H9 (cell line): ENCODE results near the gene SYT17. TPM values are rescaled to one million over a fixed set of nuclear protein-coding genes. Genes with fewer than 3 reads are reported as not detected.

Source experiments
- DNase-seq: peaks from one replicate; pipeline ENCODE4 v3.0.0-alpha.2; 2017
- H2AFZ ChIP-seq: one replicate; pipeline ENCODE4 v1.6.1; 2013; ENCODE audit warnings: mild to moderate bottlenecking, low read length, control low read depth, moderate library complexity
- H2AK5ac ChIP-seq: 2 replicates; pipeline ENCODE4 v1.6.1; 2013; ENCODE audit warnings: low read length, control low read depth, mixed read lengths; ENCODE audit not compliant: insufficient read length
- H2BK120ac ChIP-seq: one replicate; pipeline ENCODE4 v1.6.1; 2013; ENCODE audit warnings: low read depth, mild to moderate bottlenecking, low read length, control low read depth, inconsistent platforms; ENCODE audit not compliant: poor library complexity, severe bottlenecking
- H2BK12ac ChIP-seq: 2 replicates; pipeline ENCODE4 v1.6.1; 2013; ENCODE audit warnings: low read length, control low read depth, mixed read lengths, low read depth; ENCODE audit not compliant: insufficient read length
- H2BK15ac ChIP-seq: 2 replicates; pipeline ENCODE4 v1.6.1; 2013; ENCODE audit warnings: low read depth, low read length, control low read depth
- H2BK20ac ChIP-seq: one replicate; pipeline ENCODE4 v1.6.1; 2013; ENCODE audit warnings: low read depth, mild to moderate bottlenecking, low read length, control low read depth, inconsistent platforms; ENCODE audit not compliant: poor library complexity, severe bottlenecking
- H2BK5ac ChIP-seq: 2 replicates; pipeline ENCODE4 v1.6.1; 2013; ENCODE audit warnings: low read length, control low read depth, mixed read lengths; ENCODE audit not compliant: insufficient read length
- H3K14ac ChIP-seq: 2 replicates; pipeline ENCODE4 v1.6.1; 2013; ENCODE audit warnings: low read length, control low read depth; ENCODE audit not compliant: insufficient read depth
- H3K18ac ChIP-seq: 2 replicates; pipeline ENCODE4 v1.6.1; 2013; ENCODE audit warnings: low read depth, mild to moderate bottlenecking, mixed read lengths, low read length, control low read depth; ENCODE audit not compliant: insufficient read length
- H3K23ac ChIP-seq: 2 replicates; pipeline ENCODE4 v1.6.1; 2013; ENCODE audit warnings: low read length, control low read depth, mixed read lengths, low read depth; ENCODE audit not compliant: insufficient read length
- H3K23me2 ChIP-seq: 2 replicates; pipeline ENCODE4 v1.6.1; 2013; ENCODE audit warnings: low read depth, mild to moderate bottlenecking, mixed read lengths, low read length, control low read depth; ENCODE audit not compliant: insufficient read length, poor library complexity, severe bottlenecking
- H3K27ac ChIP-seq: 2 replicates; pipeline ENCODE4 v1.5.1; 2013; ENCODE audit warnings: low read length, control low read depth, mixed read lengths, low read depth; ENCODE audit not compliant: insufficient read length
- H3K27me3 ChIP-seq: 2 replicates; pipeline ENCODE4 v1.6.1; 2013; ENCODE audit warnings: low read length, control low read depth, inconsistent platforms; ENCODE audit not compliant: insufficient read depth
- H3K4ac ChIP-seq: 2 replicates; pipeline ENCODE4 v1.6.1; 2013; ENCODE audit warnings: low read depth, mild to moderate bottlenecking, control low read depth, inconsistent platforms, low read length, moderate library complexity
- H3K4me1 ChIP-seq: 2 replicates; pipeline ENCODE4 v1.6.1; 2013; ENCODE audit warnings: low read length, control low read depth, inconsistent platforms; ENCODE audit not compliant: insufficient read depth
- H3K4me2 ChIP-seq: 2 replicates; pipeline ENCODE4 v1.6.1; 2013; ENCODE audit warnings: low read length, control low read depth, mixed read lengths; ENCODE audit not compliant: insufficient read length, insufficient read depth
- H3K56ac ChIP-seq: 2 replicates; pipeline ENCODE4 v1.6.1; 2013; ENCODE audit warnings: low read depth, mild to moderate bottlenecking, mixed read lengths, low read length, control low read depth; ENCODE audit not compliant: insufficient read length
- H3K79me1 ChIP-seq: 2 replicates; pipeline ENCODE4 v1.6.1; 2013; ENCODE audit warnings: low read depth, mild to moderate bottlenecking, moderate library complexity, low read length, control low read depth, inconsistent platforms; ENCODE audit not compliant: insufficient read depth, poor library complexity, severe bottlenecking
- H3K79me2 ChIP-seq: 2 replicates; pipeline ENCODE4 v1.6.1; 2013; ENCODE audit warnings: low read length, control low read depth, inconsistent platforms; ENCODE audit not compliant: insufficient read depth
- H3K9ac ChIP-seq: 2 replicates; pipeline ENCODE4 v1.6.1; 2013; ENCODE audit warnings: low read length, control low read depth, mixed read lengths; ENCODE audit not compliant: insufficient read length; ENCODE audit errors: extremely low read depth
- H3K9me3 ChIP-seq: one replicate; pipeline ENCODE4 v1.6.1; 2013; ENCODE audit warnings: low read depth, low read length, inconsistent platforms; ENCODE audit not compliant: control insufficient read depth
- H3T11ph ChIP-seq: one replicate; pipeline ENCODE4 v1.6.1; 2013; ENCODE audit warnings: mild to moderate bottlenecking, low read length, control low read depth, inconsistent platforms
- H4K20me1 ChIP-seq: one replicate; pipeline ENCODE4 v1.6.1; 2013; ENCODE audit not compliant: control insufficient read depth, insufficient read length, insufficient read depth
- H4K5ac ChIP-seq: 2 replicates; pipeline ENCODE4 v1.6.1; 2013; ENCODE audit warnings: low read depth, mild to moderate bottlenecking, mixed read lengths, low read length, control low read depth; ENCODE audit not compliant: insufficient read length
- H4K8ac ChIP-seq: replicated peaks from 2 replicates; pipeline ENCODE4 v1.6.1; 2013; ENCODE audit warnings: low read length, control low read depth, mixed read lengths, low read depth; ENCODE audit not compliant: insufficient read length
- H4K91ac ChIP-seq: 2 replicates; pipeline ENCODE4 v1.6.1; 2013; ENCODE audit warnings: low read depth, mild to moderate bottlenecking, moderate library complexity, mixed read lengths, low read length, control low read depth; ENCODE audit not compliant: insufficient read length
- H3K27ac Mint-ChIP-seq, 3 experiments: 2 replicates in 2 of 3; 3 replicates in 1 of 3; pipeline ENCODE4 v1.8.0; 2020 to 2021; ENCODE audit warnings: mixed read lengths in 3 of 3, mild to moderate bottlenecking in 1 of 3, moderate library complexity in 1 of 3
- H3K27me3 Mint-ChIP-seq: 2 replicates; pipeline ENCODE4 v1.8.0; 2021; ENCODE audit warnings: low read depth, mild to moderate bottlenecking, moderate library complexity, mixed read lengths
- H3K36me3 Mint-ChIP-seq, 3 experiments: 2 replicates in 2 of 3; 3 replicates in 1 of 3; pipeline ENCODE4 v1.8.0; 2020 to 2021; ENCODE audit warnings: low read depth in 3 of 3, mixed read lengths in 3 of 3; ENCODE audit not compliant: insufficient read depth in 1 of 3
- H3K4me1 Mint-ChIP-seq, 2 experiments: 2 replicates each; pipeline ENCODE4 v1.8.0; 2020; ENCODE audit warnings: mixed read lengths in 2 of 2
- H3K4me3 Mint-ChIP-seq, 2 experiments: 2 replicates in 1 of 2; 3 replicates in 1 of 2; pipeline ENCODE4 v1.8.0; 2020 to 2021; ENCODE audit warnings: mild to moderate bottlenecking in 2 of 2, mixed read lengths in 2 of 2, moderate library complexity in 1 of 2
- H3K9me3 Mint-ChIP-seq, 2 experiments: 2 replicates in 1 of 2; 3 replicates in 1 of 2; pipeline ENCODE4 v1.8.0; 2020; ENCODE audit warnings: mild to moderate bottlenecking in 2 of 2, mixed read lengths in 2 of 2, moderate library complexity in 1 of 2
- CTCF ChIP-seq: fragments of 200-600 bp; sonication (generic); conservative IDR thresholded peaks from 3 replicates; pipeline ENCODE4 v1.8.0; 2021; ENCODE audit warnings: antibody characterized with exemption, mild to moderate bottlenecking
- WGBS: extraction: QIAGEN DNeasy Blood & Tissue Kit; methylation state at CpG from one replicate; pipeline ENCODE4 v1.1.7; 2013; ENCODE audit warnings: missing lambda C conversion rate, low lambda C conversion rate, mixed read lengths; ENCODE audit not compliant: insufficient read length; ENCODE audit errors: extremely low coverage; 5-methylcytosine and 5-hydroxymethylcytosine counted together
- total RNA-seq: library from RNA; stranded (reverse); gene quantifications from 2 replicates; pipeline ENCODE4 v1.2.1, GENCODE V29; 2021

SYT17 gene
- total RNA-seq, 1 experiment from 2014 or later: 3.0 TPM

GRCh38 chr16:19184823-19185509 is 16.9 kb downstream of the SYT17 start:
- H3K27me3 Mint-ChIP-seq: peaks cover 2% of the 10 kb centered on the region; the same call in 1 of the 2 replicates
- no CpG with 5 or more reads among the region's 9 CpGs for WGBS
- peaks cover 12 to 13% of the 10 kb centered on the region in 2 experiments for H3K4me1 Mint-ChIP-seq
- DNase-seq: peak; percentile 49
- Histone ChIP-seq H2BK20ac (no peak overlapping the region), H3K27ac (no peak overlapping the region), H3K4me1 (peaks cover 2% of the 10 kb centered on the region; the same call in 1 of the 2 replicates), H4K91ac (no peak overlapping the region), H3K4me2 (peak overlapping the region; percentile 27), H3K23me2 (no peaks in the 10 kb centered on the region), H3K79me1 (no peaks in the 10 kb centered on the region), H2BK12ac (no peak overlapping the region), H4K8ac (no peak overlapping the region), H3T11ph (no peak overlapping the region), H3K9me3 (no peaks in the 10 kb centered on the region), H3K23ac (no peak overlapping the region), H2BK5ac (no peak overlapping the region), H4K5ac (no peak overlapping the region), H4K20me1 (no peaks in the 10 kb centered on the region), H3K4ac (no peak overlapping the region), H3K14ac (no peak overlapping the region), H2BK120ac (no peak overlapping the region), H2BK15ac (no peak overlapping the region), H3K27me3 (no peaks in the 10 kb centered on the region), H2AFZ (no peak overlapping the region), H2AK5ac (no peak overlapping the region), H3K56ac (no peak overlapping the region), H3K18ac (no peak overlapping the region), H3K9ac (no peak overlapping the region), H3K79me2 (no peaks in the 10 kb centered on the region)
- peak overlapping the region in 1 of 2 experiments; percentile 38; a peak in 1 of 5 replicates for H3K4me3 Mint-ChIP-seq
- peaks cover 5 to 13% (median 10%) of the 10 kb centered on the region in 3 experiments; a peak in 5 of 7 replicates for H3K36me3 Mint-ChIP-seq
- no peak overlapping the region; a peak in 1 of 7 replicates for H3K27ac Mint-ChIP-seq
- no peak for TF ChIP-seq CTCF
- H3K9me3 Mint-ChIP-seq: peaks cover 0 to 2% of the 10 kb centered on the region in 2 experiments; a peak in 2 of 5 replicates
